Measurements from ENCODE around the gene KCNQ5.

KCNQ5 gene

GRCh38 chr6:72855471-72855870 is 233.6 kb downstream of the KCNQ5 start:
- no peaks in the 10 kb centered on the region for H3K36me3 ChIP-seq
- intact Hi-C loops (cut with DNase I; ENCODE audit: low total_unique reads) = no loop called here
- no peak for DNase-seq
- H3K27ac ChIP-seq = no peak overlapping the region
- H3K4me1 ChIP-seq = peaks cover 0 to 20% (median 0%) of the 10 kb centered on the region in 4 donors
- no peak for TF ChIP-seq CTCF (IDR thresholded peaks at IDR 0.05)
- H3K27me3 ChIP-seq = no peaks in the 10 kb centered on the region
- H3K4me3 ChIP-seq = no peak overlapping the region
- no peaks in the 10 kb centered on the region for H3K9me3 ChIP-seq

GRCh38 chr6:72856801-72857200 is 234.9 kb downstream of the KCNQ5 start:
- Histone ChIP-seq H3K27me3 (no peaks in the 10 kb centered on the region), H3K36me3 (no peaks in the 10 kb centered on the region), H3K9me3 (no peaks in the 10 kb centered on the region), H3K4me3 (no peak overlapping the region), H3K4me1 (peaks cover 0 to 29% (median 10%) of the 10 kb centered on the region in 4 donors), H3K27ac (no peak overlapping the region)
- no peak for TF ChIP-seq CTCF (IDR thresholded peaks at IDR 0.05)
- intact Hi-C loops (cut with DNase I; ENCODE audit: low total_unique reads) = no loop called here
- no peak for DNase-seq

GRCh38 chr6:72857791-72858585 is 236.1 kb downstream of the KCNQ5 start:
- no peak for DNase-seq
- TF ChIP-seq CTCF (IDR thresholded peaks at IDR 0.05) = no peak
- Histone ChIP-seq H3K9me3 (no peaks in the 10 kb centered on the region), H3K4me3 (no peak overlapping the region), H3K27ac (no peak overlapping the region), H3K27me3 (no peaks in the 10 kb centered on the region), H3K36me3 (no peaks in the 10 kb centered on the region), H3K4me1 (peaks cover 0 to 41% (median 21%) of the 10 kb centered on the region in 4 donors)
- intact Hi-C loops (cut with DNase I; ENCODE audit: low total_unique reads) = no loop called here

GRCh38 chr6:72861059-72861458 is 239.2 kb downstream of the KCNQ5 start:
- no peaks in the 10 kb centered on the region for H3K36me3 ChIP-seq
- peaks cover 0 to 67% (median 47%) of the 10 kb centered on the region in 4 donors for H3K4me1 ChIP-seq
- intact Hi-C loops (cut with DNase I; ENCODE audit: low total_unique reads) = no loop called here
- DNase-seq = no peak
- H3K9me3 ChIP-seq = no peaks in the 10 kb centered on the region
- H3K27me3 ChIP-seq = no peaks in the 10 kb centered on the region
- no peak for TF ChIP-seq CTCF (IDR thresholded peaks at IDR 0.05)
- no peak overlapping the region for H3K4me3 ChIP-seq
- H3K27ac ChIP-seq = peak overlapping the region; percentile 70

GRCh38 chr6:72861935-72862432 is 240.1 kb downstream of the KCNQ5 start:
- no peaks in the 10 kb centered on the region for H3K27me3 ChIP-seq
- H3K9me3 ChIP-seq = no peaks in the 10 kb centered on the region
- TF ChIP-seq CTCF (IDR thresholded peaks at IDR 0.05) = no peak
- H3K4me1 ChIP-seq = peaks cover 0 to 70% (median 47%) of the 10 kb centered on the region in 4 donors
- DNase-seq = peak; percentile 52 to 84
- intact Hi-C loops (cut with DNase I; ENCODE audit: low total_unique reads) = no loop called here
- peak overlapping the region in 1 of 2 donors; percentile 0 for H3K4me3 ChIP-seq
- no peaks in the 10 kb centered on the region for H3K36me3 ChIP-seq
- peak overlapping the region; percentile 70 for H3K27ac ChIP-seq
